Measurements from ENCODE around the gene ABI1. TPM values are rescaled to one million over a fixed set of nuclear protein-coding genes. Genes with fewer than 3 reads are reported as not detected.
A peak's percentile ranks its signal among the peaks of the same experiment; 100 is the strongest.

Gene ABI1
- total RNA-seq, 2 donors from 2014 or later = 40.6 to 42.2 TPM

DNA sequence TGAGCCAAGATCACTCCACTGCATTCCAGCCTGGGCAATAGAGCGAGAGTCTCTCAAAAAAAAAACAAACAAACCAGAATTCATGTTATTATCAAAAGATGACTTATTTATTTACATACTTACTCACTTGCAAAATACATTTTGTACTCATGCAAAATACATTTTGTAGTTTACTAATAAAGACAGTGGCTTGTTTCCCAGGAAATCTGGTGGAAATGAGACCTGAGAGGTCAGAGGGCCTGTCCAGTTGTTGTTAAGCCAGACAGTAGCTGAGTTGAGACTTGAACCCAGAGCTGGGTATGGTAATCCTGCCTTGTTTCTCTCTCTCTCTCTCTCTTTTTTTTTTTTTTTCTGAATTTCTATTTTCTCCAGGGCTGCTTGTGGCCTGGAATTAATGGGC lies 133.8 kb downstream of the ABI1 start:
- Mint-ChIP-seq H3K27ac (no peak overlapping the region), H3K4me1 (no peaks in the 10 kb centered on the region), H3K36me3 (ENCODE audit: low read depth) (peaks cover 40% of the 10 kb centered on the region), H3K9me3 (no peaks in the 10 kb centered on the region), H3K27me3 (ENCODE audit: insufficient read depth) (no peaks in the 10 kb centered on the region), H3K4me3 (no peak overlapping the region)
- no peak overlapping the region for H3K4me3 ChIP-seq (ENCODE audit: low read length)
- TF ChIP-seq, protein P1, sequence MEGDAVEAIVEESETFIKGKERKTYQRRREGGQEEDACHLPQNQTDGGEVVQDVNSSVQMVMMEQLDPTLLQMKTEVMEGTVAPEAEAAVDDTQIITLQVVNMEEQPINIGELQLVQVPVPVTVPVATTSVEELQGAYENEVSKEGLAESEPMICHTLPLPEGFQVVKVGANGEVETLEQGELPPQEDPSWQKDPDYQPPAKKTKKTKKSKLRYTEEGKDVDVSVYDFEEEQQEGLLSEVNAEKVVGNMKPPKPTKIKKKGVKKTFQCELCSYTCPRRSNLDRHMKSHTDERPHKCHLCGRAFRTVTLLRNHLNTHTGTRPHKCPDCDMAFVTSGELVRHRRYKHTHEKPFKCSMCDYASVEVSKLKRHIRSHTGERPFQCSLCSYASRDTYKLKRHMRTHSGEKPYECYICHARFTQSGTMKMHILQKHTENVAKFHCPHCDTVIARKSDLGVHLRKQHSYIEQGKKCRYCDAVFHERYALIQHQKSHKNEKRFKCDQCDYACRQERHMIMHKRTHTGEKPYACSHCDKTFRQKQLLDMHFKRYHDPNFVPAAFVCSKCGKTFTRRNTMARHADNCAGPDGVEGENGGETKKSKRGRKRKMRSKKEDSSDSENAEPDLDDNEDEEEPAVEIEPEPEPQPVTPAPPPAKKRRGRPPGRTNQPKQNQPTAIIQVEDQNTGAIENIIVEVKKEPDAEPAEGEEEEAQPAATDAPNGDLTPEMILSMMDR (conservative IDR thresholded peaks at IDR 0.05) = no peak
- H3K4me1 ChIP-seq (ENCODE audit: control insufficient read depth, insufficient read depth, low read length) = no peaks in the 10 kb centered on the region
- no peak overlapping the region for H3K27ac ChIP-seq (ENCODE audit: low read depth, low read length)
- peaks cover 63% of the 10 kb centered on the region for H3K36me3 ChIP-seq (ENCODE audit: control insufficient read depth, insufficient read depth, low read length)
- DNase-seq = no peak
- no peak overlapping the region for H3K9ac ChIP-seq (ENCODE audit: extremely low read depth, low read length, poor library complexity, severe bottlenecking)
- no peaks in the 10 kb centered on the region for H3K27me3 ChIP-seq (ENCODE audit: control insufficient read depth, insufficient read depth, low read length, poor library complexity, severe bottlenecking)
- no peaks in the 10 kb centered on the region for H3K9me3 ChIP-seq (ENCODE audit: control insufficient read depth, low read length)
- 89% methylated on average over 1 of the region's 1 CpG; no CpG with 5 or more reads in 1 of the 2 experiments for whole genome bisulfite sequencing, 2 experiments (ENCODE audit: insufficient coverage in 1 of 2, insufficient read length in 1 of 2)

DNA sequence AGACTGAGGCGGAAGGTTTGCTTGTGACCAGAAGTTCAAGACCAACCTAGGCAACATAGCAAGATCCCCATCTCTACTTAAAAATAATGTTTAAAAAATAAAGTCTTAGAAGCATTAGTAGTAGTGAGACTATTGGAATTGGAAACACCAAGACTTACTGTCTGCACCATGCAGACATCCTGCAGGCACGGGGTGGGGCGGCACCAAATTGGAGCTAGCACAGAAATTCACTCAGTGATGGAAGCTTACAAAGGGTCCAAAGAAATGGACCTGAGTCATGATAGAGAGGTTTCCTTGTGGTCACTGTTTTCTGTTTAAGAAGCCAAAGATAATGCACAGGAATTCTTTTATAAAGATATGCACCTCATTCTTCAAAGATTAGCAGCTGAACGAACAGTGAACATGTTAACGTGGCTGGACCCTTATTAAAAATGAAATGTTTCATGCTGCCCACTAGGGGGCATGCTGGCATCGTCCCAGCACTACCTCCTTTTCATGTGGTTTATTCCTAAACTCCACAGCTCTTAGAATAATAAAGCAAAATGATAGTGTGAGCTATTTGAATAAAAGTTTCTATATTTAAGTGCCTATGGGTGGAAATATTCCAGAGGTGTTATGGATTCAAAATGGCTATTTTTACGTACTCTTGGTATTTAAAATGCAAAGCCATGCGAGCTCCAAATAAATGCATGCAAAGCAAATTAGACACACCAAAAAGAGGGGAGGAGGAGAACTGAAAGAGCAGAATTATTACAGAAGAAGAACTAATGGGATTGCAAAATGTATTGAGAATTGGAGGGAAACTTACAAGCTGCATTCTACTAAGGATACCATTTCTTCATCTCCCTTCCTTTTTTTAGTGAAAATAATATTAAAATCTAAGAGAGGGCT lies 134.7 kb downstream of the ABI1 start:
- Histone ChIP-seq H3K27ac (ENCODE audit: low read depth, low read length) (no peak overlapping the region), H3K9me3 (ENCODE audit: control insufficient read depth, low read length) (no peaks in the 10 kb centered on the region), H3K36me3 (ENCODE audit: control insufficient read depth, insufficient read depth, low read length) (peaks cover 65% of the 10 kb centered on the region), H3K4me1 (ENCODE audit: control insufficient read depth, insufficient read depth, low read length) (no peaks in the 10 kb centered on the region), H3K27me3 (ENCODE audit: control insufficient read depth, insufficient read depth, low read length, poor library complexity, severe bottlenecking) (no peaks in the 10 kb centered on the region), H3K4me3 (ENCODE audit: low read length) (no peak overlapping the region), H3K9ac (ENCODE audit: extremely low read depth, low read length, poor library complexity, severe bottlenecking) (no peak overlapping the region)
- Mint-ChIP-seq H3K4me1 (no peaks in the 10 kb centered on the region), H3K27me3 (ENCODE audit: insufficient read depth) (no peaks in the 10 kb centered on the region), H3K9me3 (no peaks in the 10 kb centered on the region), H3K36me3 (ENCODE audit: low read depth) (peaks cover 38% of the 10 kb centered on the region), H3K4me3 (no peak overlapping the region), H3K27ac (no peak overlapping the region)
- WGBS, 2 experiments (ENCODE audit: insufficient coverage in 1 of 2, insufficient read length in 1 of 2) = 85 to 88% methylated on average over 5 to 8 of the region's 8 CpGs
- TF ChIP-seq, protein P1 (conservative IDR thresholded peaks at IDR 0.05) = peak; percentile 92
- DNase-seq = no peak

GRCh38 chr10:26723016-26723415 lies 137.7 kb downstream of the ABI1 start:
- WGBS, 2 experiments (ENCODE audit: insufficient coverage in 1 of 2, insufficient read length in 1 of 2) = 87 to 88% methylated on average over 4 of the region's 4 CpGs
- peaks cover 41% of the 10 kb centered on the region for H3K36me3 Mint-ChIP-seq (ENCODE audit: low read depth)
- H3K27ac ChIP-seq (ENCODE audit: low read depth, low read length) = no peak overlapping the region

More at GRCh38 chr10:26723016-26723415, 137.7 kb downstream of the ABI1 start:
- Histone ChIP-seq H3K4me3 (ENCODE audit: low read length) (no peak overlapping the region), H3K4me1 (ENCODE audit: control insufficient read depth, insufficient read depth, low read length) (no peaks in the 10 kb centered on the region), H3K9me3 (ENCODE audit: control insufficient read depth, low read length) (no peaks in the 10 kb centered on the region), H3K27me3 (ENCODE audit: control insufficient read depth, insufficient read depth, low read length, poor library complexity, severe bottlenecking) (no peaks in the 10 kb centered on the region), H3K9ac (ENCODE audit: extremely low read depth, low read length, poor library complexity, severe bottlenecking) (no peak overlapping the region), H3K36me3 (ENCODE audit: control insufficient read depth, insufficient read depth, low read length) (peaks cover 53% of the 10 kb centered on the region)
- TF ChIP-seq, protein P1 (conservative IDR thresholded peaks at IDR 0.05) = no peak
- Mint-ChIP-seq H3K27ac (no peak overlapping the region), H3K4me1 (no peaks in the 10 kb centered on the region), H3K27me3 (ENCODE audit: insufficient read depth) (no peaks in the 10 kb centered on the region), H3K9me3 (no peaks in the 10 kb centered on the region), H3K4me3 (no peak overlapping the region)
- DNase-seq = no peak

Data from endodermal cell (in vitro differentiated cells).